GM19468 (cell line): Measurements from ENCODE around the gene MS4A5.
A peak's percentile ranks its signal among the peaks of the same experiment; 100 is the strongest.
"Not testable (repeated sequence)": the region's sequence is repeated elsewhere in the genome, so short reads cannot be mapped to it uniquely, and the experiment has no call there.

Experiments used
- ATAC-seq: cut with Tn5 transposase; IDR thresholded peaks from one replicate; pipeline ENCODE4 v1.9.1; 2021; ENCODE audit warnings: mild to moderate bottlenecking, moderate library complexity, moderate number of reproducible peaks; ENCODE audit not compliant: unreplicated experiment; ENCODE audit errors: extremely low read depth

MS4A5 gene, protein sequence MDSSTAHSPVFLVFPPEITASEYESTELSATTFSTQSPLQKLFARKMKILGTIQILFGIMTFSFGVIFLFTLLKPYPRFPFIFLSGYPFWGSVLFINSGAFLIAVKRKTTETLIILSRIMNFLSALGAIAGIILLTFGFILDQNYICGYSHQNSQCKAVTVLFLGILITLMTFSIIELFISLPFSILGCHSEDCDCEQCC

DNA sequence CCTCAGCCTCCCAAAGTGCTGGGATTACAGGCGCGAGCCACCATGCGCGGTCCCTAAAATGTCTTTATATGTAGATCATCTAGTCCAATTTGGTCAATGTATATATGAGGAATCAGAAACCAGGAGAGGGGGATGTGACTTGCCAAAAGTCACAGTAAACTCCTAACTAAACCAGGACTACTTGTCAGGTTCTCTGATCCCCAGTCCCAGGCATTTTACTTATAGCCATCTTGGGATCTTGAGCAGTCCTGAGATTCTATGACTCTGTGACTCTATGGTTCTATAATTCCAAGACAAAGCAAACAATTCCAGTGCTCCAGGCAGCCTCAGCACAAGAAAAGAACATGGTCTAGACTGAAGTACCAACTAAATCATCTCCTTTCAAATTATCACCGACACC, at the start of gene MS4A5:
Gene MS4A5 (plus strand): TSS at position 301 of the 400 bp plus-strand sequence. CDS start 103 bp downstream, outside the sequence.
- ATAC-seq = no peak

DNA sequence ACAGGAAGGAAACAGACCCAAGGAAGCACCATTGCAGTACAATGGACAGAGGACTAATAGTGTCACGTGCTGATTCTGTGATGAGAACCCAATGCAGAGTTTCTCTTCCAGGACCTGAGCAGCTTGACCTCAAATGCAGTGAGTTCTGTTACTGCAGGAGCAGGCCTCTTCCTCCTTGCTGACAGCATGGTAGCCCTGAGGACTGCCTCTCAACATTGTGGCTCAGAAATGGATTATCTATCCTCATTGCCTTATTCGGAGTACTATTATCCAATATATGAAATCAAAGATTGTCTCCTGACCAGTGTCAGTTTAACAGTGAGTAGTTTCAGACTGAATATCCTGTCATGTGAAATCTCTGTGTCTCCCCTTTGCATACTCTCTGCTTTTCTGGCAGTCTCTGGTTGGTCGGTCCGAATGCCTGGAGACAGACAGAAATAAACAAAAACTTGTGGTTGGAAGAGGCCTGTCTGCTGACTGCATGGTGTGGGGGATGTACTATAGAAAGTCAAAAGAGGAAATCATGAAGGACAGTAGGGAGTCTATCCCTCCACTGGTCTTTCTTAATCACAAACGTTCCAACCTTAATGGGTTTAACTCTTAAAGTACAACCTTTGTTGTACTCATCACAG, 40.0 kb upstream of the MS4A5 start:
- peak; percentile 86 for ATAC-seq

- no peak for ATAC-seq
These were observed 39.0 kb upstream of the MS4A5 start for GRCh38 chr11:60390419-60390818.

- ATAC-seq = no peak
These were observed 37.0 kb upstream of the MS4A5 start for GRCh38 chr11:60392361-60392760.

- no peak for ATAC-seq
These were observed 36.4 kb upstream of the MS4A5 start for GRCh38 chr11:60393016-60393415.

DNA sequence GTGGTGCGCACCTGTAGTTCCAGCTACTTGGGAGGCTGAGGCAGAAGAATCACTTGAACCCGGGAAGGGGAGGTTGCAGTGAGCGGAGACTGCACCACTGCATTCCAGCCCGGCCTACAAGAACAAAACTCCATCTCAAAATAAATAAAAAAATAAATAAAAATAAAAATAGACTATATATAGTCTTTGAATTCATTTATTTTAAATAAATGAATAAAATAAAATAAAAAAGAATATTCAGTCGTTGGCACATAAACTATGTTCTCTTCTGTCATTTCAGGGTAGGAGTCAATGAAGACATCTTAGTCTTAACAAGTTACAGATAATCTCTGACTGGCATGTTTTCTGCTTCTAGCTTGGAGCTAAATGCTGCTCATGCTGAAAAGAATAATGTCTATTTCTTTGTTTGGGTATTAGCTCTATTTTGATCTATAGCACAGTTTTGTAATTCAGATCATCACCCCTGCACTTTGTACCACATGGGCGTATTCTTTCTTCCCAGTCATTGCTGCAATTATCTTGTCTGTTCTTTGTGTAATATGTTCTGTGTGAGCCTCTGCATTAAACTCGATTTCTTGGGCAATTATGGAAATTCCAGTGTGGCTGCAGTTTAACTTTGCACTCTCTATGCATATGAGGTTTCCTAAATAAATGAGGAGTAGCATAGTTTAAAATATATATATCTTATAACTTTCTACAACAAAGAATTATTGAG, 34.5 kb upstream of the MS4A5 start:
- ATAC-seq = no peak

DNA sequence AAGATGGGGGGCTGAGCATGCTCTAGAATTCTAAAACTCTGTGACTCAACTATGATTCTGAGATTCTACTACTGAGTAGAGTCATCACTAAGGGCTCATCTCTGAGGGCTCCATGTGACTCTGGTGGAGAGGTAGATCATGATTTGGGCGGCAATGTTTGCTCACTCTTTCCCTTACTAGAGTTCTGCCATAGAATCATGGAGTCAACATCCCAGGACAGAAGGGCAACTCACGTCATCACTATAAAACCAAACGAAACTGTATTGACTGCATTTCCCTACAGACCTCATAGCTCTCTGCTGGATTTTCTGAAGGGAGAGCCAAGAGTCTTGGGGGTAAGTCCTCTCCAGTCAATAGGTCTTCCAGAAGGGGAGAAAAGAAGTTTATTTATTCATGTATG, 33.0 kb upstream of the MS4A5 start, which contains the start of gene MS4A14:
Gene MS4A14 (plus strand): TSS at position 78 of the 400 bp plus-strand sequence. CDS start 120 bp downstream, at position 198.
- no peak for ATAC-seq

GRCh38 chr11:60396799-60397198, 32.6 kb upstream of the MS4A5 start:
- no peak for ATAC-seq

DNA sequence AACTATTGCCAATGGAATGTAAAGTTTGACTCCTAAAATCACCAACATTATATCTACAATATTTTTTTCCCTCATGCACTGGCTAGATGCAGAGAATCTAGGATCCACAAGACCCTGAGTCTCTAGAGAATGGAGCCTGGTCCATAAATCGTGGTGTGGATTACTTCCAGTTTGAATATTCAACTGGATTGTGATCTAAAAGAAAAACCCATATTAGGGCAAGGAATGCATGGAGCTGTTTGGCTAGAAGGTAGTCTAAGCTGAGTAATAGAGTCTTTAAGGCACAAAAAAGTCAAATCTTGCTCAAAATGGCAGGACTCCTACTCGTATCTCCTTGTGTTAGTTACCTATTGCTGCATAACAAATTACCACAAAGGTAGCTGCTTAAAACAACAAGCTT, 9.4 kb upstream of the MS4A5 start:
- ATAC-seq = no peak

DNA sequence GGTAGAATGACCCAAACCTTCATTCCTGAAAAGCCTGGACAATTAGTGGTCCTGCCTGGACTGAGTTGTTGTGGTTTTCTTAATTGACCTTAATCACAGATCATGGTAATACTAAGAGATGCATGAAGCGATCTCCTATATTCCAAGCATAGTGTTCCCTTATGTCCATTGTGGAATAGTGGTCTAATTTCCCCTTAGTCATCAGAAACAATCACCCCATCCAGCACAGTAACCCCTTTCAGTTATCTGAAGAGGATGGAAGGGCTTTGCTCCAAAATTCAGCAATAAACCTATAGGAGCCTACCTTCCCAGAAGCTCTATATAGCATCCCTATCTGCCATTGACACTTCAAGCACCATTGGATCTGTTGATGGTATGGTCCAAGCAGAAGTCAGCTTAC, 6.8 kb upstream of the MS4A5 start:
- no peak for ATAC-seq

- no peak for ATAC-seq
These were observed 855 bp upstream of the MS4A5 start for GRCh38 chr11:60428517-60428916.

- no peak for ATAC-seq
These were observed 1.9 kb downstream of the MS4A5 start for GRCh38 chr11:60431251-60431650.

DNA sequence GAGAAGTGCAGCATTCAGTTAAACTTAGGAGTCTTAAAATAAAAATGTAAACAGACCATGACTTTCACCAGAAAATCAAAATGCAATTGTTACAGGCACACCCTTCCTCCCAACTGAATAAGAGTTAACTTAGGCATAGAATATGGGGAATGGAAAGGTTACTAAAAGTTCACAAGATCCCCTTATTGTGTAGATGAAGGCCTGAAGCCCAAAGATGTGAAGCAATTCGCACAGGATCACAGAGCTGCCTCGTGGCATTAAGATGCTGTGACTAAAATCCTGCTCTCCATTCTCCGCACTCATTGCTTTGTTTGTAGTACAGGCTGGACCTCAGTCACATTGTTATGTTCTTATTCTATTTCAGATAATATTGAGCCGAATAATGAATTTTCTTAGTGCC, 4.0 kb downstream of the MS4A5 start:
- no peak for ATAC-seq

GRCh38 chr11:60447070-60447469, 17.7 kb downstream of the MS4A5 start:
- no peak for ATAC-seq

DNA sequence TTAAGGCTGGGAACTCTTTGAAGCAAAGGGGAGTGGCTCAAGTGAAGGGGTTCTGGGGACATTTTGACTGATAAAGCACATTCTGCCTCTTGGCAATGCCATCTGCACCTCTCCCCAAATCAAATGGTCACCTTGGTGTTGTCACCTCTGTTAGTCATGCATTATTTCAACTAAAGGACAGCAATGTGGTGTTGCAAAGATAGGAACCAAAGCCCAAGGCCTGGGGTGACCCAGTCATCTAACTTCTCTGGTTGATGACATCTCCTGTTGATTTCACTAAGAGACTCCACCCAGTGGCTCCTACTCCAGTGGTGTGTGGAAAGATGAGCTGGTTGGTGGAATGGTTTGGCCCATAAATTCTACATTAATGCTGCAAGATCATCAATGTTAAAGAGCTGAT, 18.5 kb downstream of the MS4A5 start:
- no peak for ATAC-seq

GRCh38 chr11:60451185-60451584, 21.8 kb downstream of the MS4A5 start:
- not testable (repeated sequence) for ATAC-seq

DNA sequence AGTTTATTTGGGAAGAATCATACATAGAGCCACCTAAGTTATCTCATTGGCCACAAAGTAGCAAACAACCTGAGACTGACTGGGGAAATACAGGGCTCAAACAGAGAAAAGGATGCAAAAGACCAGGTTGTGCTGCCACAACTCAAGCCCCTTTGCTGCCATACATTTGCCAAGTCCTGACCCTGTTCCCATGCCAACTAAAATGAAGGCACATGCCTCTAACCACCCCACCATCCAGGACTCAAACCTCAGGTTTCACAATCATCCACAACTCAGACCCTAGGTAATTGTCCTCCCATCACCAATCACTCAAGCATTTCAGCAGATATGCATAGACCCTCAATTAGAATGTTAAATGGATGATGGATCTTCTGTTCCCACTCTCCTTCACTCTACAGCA, 24.8 kb downstream of the MS4A5 start:
- no peak for ATAC-seq

- ATAC-seq = peak; percentile 88
These were observed 26.2 kb downstream of the MS4A5 start, which contains the start of gene MS4A1 for GRCh38 chr11:60455531-60456042. Gene MS4A1, plus strand, starts transcription at chr11:60455847. Its CDS starts 6,528 bp downstream, at chr11:60462375.

GRCh38 chr11:60457576-60457975, 28.2 kb downstream of the MS4A5 start:
- ATAC-seq = no peak

DNA sequence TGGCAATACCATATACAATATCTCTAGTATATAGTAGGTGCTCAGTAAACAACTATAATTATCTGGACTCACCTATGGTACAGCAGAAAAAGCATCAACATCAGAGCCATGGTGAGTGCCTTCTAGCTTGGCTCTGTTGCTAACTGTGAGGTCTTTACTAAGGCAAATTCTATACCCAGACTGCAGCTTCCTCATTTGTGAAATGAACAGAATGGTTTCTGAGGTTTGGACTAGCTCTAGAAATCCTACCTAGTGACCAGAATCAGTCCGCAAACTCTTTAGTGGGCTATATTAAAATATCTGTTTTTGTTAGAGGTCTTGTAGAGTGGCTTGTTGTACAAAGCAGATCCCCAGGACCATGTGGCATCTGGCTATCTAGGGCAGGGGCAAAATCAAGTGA, 30.0 kb downstream of the MS4A5 start:
- no peak for ATAC-seq

DNA sequence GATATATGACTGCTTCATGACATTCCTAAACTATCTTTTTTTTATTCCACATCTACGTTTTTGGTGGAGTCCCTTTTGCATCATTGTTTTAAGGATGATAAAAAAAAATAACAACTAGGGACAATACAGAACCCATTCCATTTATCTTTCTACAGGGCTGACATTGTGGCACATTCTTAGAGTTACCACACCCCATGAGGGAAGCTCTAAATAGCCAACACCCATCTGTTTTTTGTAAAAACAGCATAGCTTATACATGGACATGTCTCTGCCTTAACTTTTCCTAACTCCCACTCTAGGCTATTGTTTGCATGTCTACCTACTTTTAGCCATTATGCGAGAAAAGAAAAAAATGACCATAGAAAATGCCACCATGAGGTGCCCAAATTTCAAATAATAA, 39.5 kb downstream of the MS4A5 start:
- ATAC-seq = no peak
